Kidney glomerular epithelial cell (primary cell): Measurements from ENCODE around the gene PDE6A.

ENCODE experiments used
- DNase-seq: peaks from one replicate; lab custom pipeline; 2025; lab: John Stamatoyannopoulos, UW

Gene PDE6A

GRCh38 chr5:149810856-149811255, 133.7 kb downstream of the PDE6A start:
- DNase-seq, result no peak

GRCh38 chr5:149809931-149810691, 134.5 kb downstream of the PDE6A start:
- no peak for DNase-seq

- DNase-seq, result no peak
These were observed 136.2 kb downstream of the PDE6A start for GRCh38 chr5:149808264-149808982.
